Measurements from ENCODE around the gene HTRA2. TPM values are rescaled to one million over a fixed set of nuclear protein-coding genes. Genes with fewer than 3 reads are reported as not detected.

The HTRA2 gene
- total RNA-seq, 1 experiment from 2014 or later, result 24.9 TPM

DNA sequence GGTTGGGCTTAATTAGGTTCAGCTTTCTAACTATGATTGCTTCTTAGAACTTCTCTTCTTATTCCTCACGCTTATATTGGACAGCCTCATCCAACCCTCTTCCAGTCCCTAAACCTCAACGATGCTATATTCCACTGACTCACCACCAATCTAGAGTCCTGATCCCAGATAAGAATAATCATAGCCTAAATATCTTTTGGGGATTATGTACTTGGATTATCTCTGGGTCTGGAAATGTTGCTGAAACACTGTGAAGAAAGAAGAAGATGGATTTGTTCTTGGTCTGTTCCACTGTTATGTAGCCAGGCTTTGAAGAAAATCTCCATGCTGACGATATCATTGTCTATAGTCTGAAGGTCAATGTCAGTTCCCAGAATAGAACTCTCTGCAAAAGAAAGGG lies 51.7 kb downstream of the HTRA2 start:
- Histone ChIP-seq H3K9ac (ENCODE audit: extremely low read depth, insufficient read length, low read length) (no peak overlapping the region), H4K8ac (replicated peaks; ENCODE audit: insufficient read length, low read depth, low read length) (no peak overlapping the region), H3K14ac (ENCODE audit: insufficient read depth, low read length) (no peak overlapping the region), H2BK20ac (ENCODE audit: low read depth, low read length, poor library complexity, severe bottlenecking) (no peak overlapping the region), H3T11ph (ENCODE audit: low read length) (no peak overlapping the region), H3K18ac (ENCODE audit: insufficient read length, low read depth, low read length) (no peak overlapping the region), H2AFZ (ENCODE audit: low read length) (no peak overlapping the region), H2BK12ac (ENCODE audit: insufficient read length, low read depth, low read length) (no peak overlapping the region), H3K27me3 (ENCODE audit: insufficient read depth, low read length) (no peaks in the 10 kb centered on the region; the same call in 1 of the 2 replicates), H2BK15ac (ENCODE audit: low read depth, low read length) (no peak overlapping the region), H3K79me1 (ENCODE audit: insufficient read depth, low read depth, low read length, poor library complexity, severe bottlenecking) (no peaks in the 10 kb centered on the region), H3K4me1 (ENCODE audit: insufficient read depth, low read length) (peaks cover 5% of the 10 kb centered on the region; the same call in 1 of the 2 replicates), H2BK5ac (ENCODE audit: insufficient read length, low read length) (no peak overlapping the region), H2AK5ac (ENCODE audit: insufficient read length, low read length) (no peak overlapping the region), H3K79me2 (ENCODE audit: insufficient read depth, low read length) (no peaks in the 10 kb centered on the region), H3K27ac (ENCODE audit: insufficient read length, low read depth, low read length) (no peak overlapping the region), H4K20me1 (ENCODE audit: control insufficient read depth, insufficient read depth, insufficient read length) (no peaks in the 10 kb centered on the region), H4K5ac (ENCODE audit: insufficient read length, low read depth, low read length) (no peak overlapping the region), H3K4me2 (ENCODE audit: insufficient read depth, insufficient read length, low read length) (no peak overlapping the region), H3K56ac (ENCODE audit: insufficient read length, low read depth, low read length) (no peak overlapping the region), H3K4ac (ENCODE audit: low read depth, low read length) (no peak overlapping the region), H3K9me3 (ENCODE audit: control insufficient read depth, low read depth, low read length) (no peaks in the 10 kb centered on the region), H3K23ac (ENCODE audit: insufficient read length, low read depth, low read length) (no peak overlapping the region), H2BK120ac (ENCODE audit: low read depth, low read length, poor library complexity, severe bottlenecking) (no peak overlapping the region), H4K91ac (ENCODE audit: insufficient read length, low read depth, low read length) (no peak overlapping the region), H3K23me2 (ENCODE audit: insufficient read length, low read depth, low read length, poor library complexity, severe bottlenecking) (no peaks in the 10 kb centered on the region)
- Mint-ChIP-seq H3K27me3 (ENCODE audit: low read depth) (no peaks in the 10 kb centered on the region; the same call in 1 of the 2 replicates), H3K36me3 (ENCODE audit: insufficient read depth in 1 of 3, low read depth in 3 of 3) (no peaks in the 10 kb centered on the region), H3K4me3 (no peak overlapping the region), H3K9me3 (no peaks in the 10 kb centered on the region), H3K27ac (no peak overlapping the region), H3K4me1 (peaks cover 12 to 16% of the 10 kb centered on the region in 2 experiments)
- DNase-seq, result no peak
- no peak for TF ChIP-seq CTCF (conservative IDR thresholded peaks at IDR 0.05)
- no CpG with 5 or more reads among the region's 3 CpGs for WGBS (ENCODE audit: extremely low coverage, insufficient read length, low lambda C conversion rate)
